A549 (cell line): Measurements from ENCODE around the gene NRBP1. TPM values are rescaled to one million over a fixed set of nuclear protein-coding genes. Genes with fewer than 3 reads are reported as not detected.

Experiments
- ATAC-seq, 2 experiments: fragments of 200-7000 bp in 1 of 2; fragments of >200 bp in 1 of 2; cut with Nextera tagmentation in 1 of 2; cut with Tn5 transposase in 1 of 2; 3 replicates each; pipeline versions ENCODE4 v1.8.0 to v1.9.1; 2018 to 2020; ENCODE audit warnings: mild to moderate bottlenecking in 1 of 2, moderate library complexity in 1 of 2
- CTCF ChIA-PET: fragments of 300-600 bp; sonication (Branson Sonifier 250); formaldehyde crosslinking; extraction: SDS; loops from one replicate; lab custom pipeline; 2021; ENCODE audit warnings: antibody characterized with exemption, inconsistent platforms; lab: Yijun Ruan, JAX
- POLR2A ChIA-PET: fragments of 350-600 bp; formaldehyde crosslinking; extraction: SDS; loops from one replicate; lab custom pipeline; 2021; ENCODE audit warnings: antibody characterized with exemption, inconsistent platforms; lab: Yijun Ruan, JAX
- DNase-seq, 2 experiments: peaks; one replicate each; pipeline versions ENCODE4 v3.0.0 to v3.0.0-alpha.2; 2011 to 2016; ENCODE audit warnings: low read depth in 1 of 2, low spot score in 1 of 2
- FAIRE-seq: peaks from 2 replicates; lab custom pipeline; 2011; peaks lifted over from hg19 to GRCh38; lab: Jason Lieb, UNC
- H3K27ac ChIP-seq, 2 experiments: fragments of >200 bp; sonication (Bioruptor Twin); formaldehyde crosslinking; 3 replicates each; pipeline ENCODE4 v1.5.1; 2016 to 2017
- H3K4me1 ChIP-seq: fragments of >200 bp; sonication (Bioruptor Twin); formaldehyde crosslinking; 3 replicates; pipeline ENCODE4 v1.6.1; 2016
- H3K4me2 ChIP-seq: fragments of >200 bp; sonication (Bioruptor Twin); formaldehyde crosslinking; 3 replicates; pipeline ENCODE4 v1.6.1; 2016
- H3K4me3 ChIP-seq: fragments of >200 bp; sonication (Bioruptor Twin); formaldehyde crosslinking; 3 replicates; pipeline ENCODE4 v1.5.1; 2016
- H3K9me3 ChIP-seq: fragments of >200 bp; sonication (Bioruptor Twin); formaldehyde crosslinking; 3 replicates; pipeline ENCODE4 v1.6.1; 2016
- BHLHE40 ChIP-seq: IDR thresholded peaks from 2 replicates; pipeline ENCODE4 v1.6.1; 2012; ENCODE audit warnings: low read depth, low read length, inconsistent platforms
- CEBPB ChIP-seq, 2 experiments: fragments of >200 bp in 1 of 2; sonication (Bioruptor Twin) in 1 of 2; formaldehyde crosslinking in 1 of 2; IDR thresholded peaks; 2 replicates each; pipeline ENCODE4 v1.6.1; 2012 to 2016
- CHD2 ChIP-seq: fragments of 150-350 bp; IDR thresholded peaks from 2 replicates; pipeline ENCODE4 v1.6.1; 2014; ENCODE audit warnings: low read length; ENCODE audit not compliant: partially characterized antibody
- CHD4 ChIP-seq: fragments of 200-600 bp; sonication (generic); IDR thresholded peaks from 2 replicates; pipeline ENCODE4 v1.6.1; 2016; ENCODE audit warnings: antibody characterized with exemption, mild to moderate bottlenecking, borderline replicate concordance
- ELK1 ChIP-seq: fragments of 150-350 bp; IDR thresholded peaks from 2 replicates; pipeline ENCODE4 v1.6.1; 2014; ENCODE audit warnings: low read depth, mild to moderate bottlenecking, low read length
- EP300 ChIP-seq, 2 experiments: fragments of >200 bp; sonication (Bioruptor Twin); formaldehyde crosslinking; IDR thresholded peaks; 2 replicates in 1 of 2; 3 replicates in 1 of 2; pipeline ENCODE4 v1.6.1; 2016 to 2017
- ESRRA ChIP-seq: fragments of 150-350 bp; IDR thresholded peaks from 2 replicates; pipeline ENCODE4 v1.6.1; 2014; ENCODE audit warnings: mild to moderate bottlenecking, low read length, borderline replicate concordance
- FOSB ChIP-seq: fragments of 250-450 bp; sonication (Bioruptor Pico); IDR thresholded peaks from 2 replicates; pipeline ENCODE4 v1.5.0; 2020; ENCODE audit warnings: mild to moderate bottlenecking, moderate library complexity
- HDAC2 ChIP-seq: fragments of 200-600 bp; sonication (generic); IDR thresholded peaks from 2 replicates; pipeline ENCODE4 v1.6.1; 2016
- HMGXB4 ChIP-seq: fragments of 250-450 bp; sonication (Bioruptor Pico); IDR thresholded peaks from 2 replicates; pipeline ENCODE4 v1.5.0; 2021; ENCODE audit warnings: mild to moderate bottlenecking, moderate library complexity, borderline replicate concordance
- HOXA7 ChIP-seq: fragments of 250-450 bp; sonication (Bioruptor Pico); IDR thresholded peaks from 2 replicates; pipeline ENCODE4 v1.5.0; 2020; ENCODE audit warnings: mild to moderate bottlenecking, moderate library complexity
- HOXB13 ChIP-seq: fragments of 250-450 bp; sonication (Bioruptor Pico); IDR thresholded peaks from 2 replicates; pipeline ENCODE4 v1.5.0; 2020; ENCODE audit warnings: low read depth, mild to moderate bottlenecking, moderate library complexity
- JUNB ChIP-seq: fragments of >200 bp; sonication (Bioruptor Twin); formaldehyde crosslinking; IDR thresholded peaks from 2 replicates; pipeline ENCODE4 v1.6.1; 2016
- MAFK ChIP-seq: fragments of 450-650 bp; IDR thresholded peaks from 2 replicates; pipeline ENCODE4 v1.6.1; 2014; ENCODE audit not compliant: partially characterized antibody
- NPAS2 ChIP-seq: fragments of 250-450 bp; sonication (Bioruptor Pico); IDR thresholded peaks from 2 replicates; pipeline ENCODE4 v1.8.0; 2022; ENCODE audit warnings: mild to moderate bottlenecking, moderate library complexity, borderline replicate concordance
- PBX3 ChIP-seq: IDR thresholded peaks from 2 replicates; pipeline ENCODE4 v1.6.1; 2012
- POLR2AphosphoS2 ChIP-seq: conservative IDR thresholded peaks from 2 replicates; pipeline ENCODE4 v1.6.1; 2012; ENCODE audit warnings: low read length, improper control_type of control experiment, inconsistent platforms
- RARB ChIP-seq: fragments of 250-450 bp; sonication (Bioruptor Pico); IDR thresholded peaks from 2 replicates; pipeline ENCODE4 v1.8.0; 2021; ENCODE audit warnings: mild to moderate bottlenecking, moderate library complexity
- RCOR1 ChIP-seq: fragments of 150-350 bp; IDR thresholded peaks from 2 replicates; pipeline ENCODE4 v1.6.1; 2014; ENCODE audit warnings: antibody characterized with exemption, low read length, low read depth
- RFX5 ChIP-seq: fragments of 450-650 bp; IDR thresholded peaks from 2 replicates; pipeline ENCODE4 v1.7.1; 2014; ENCODE audit warnings: antibody characterized with exemption, mild to moderate bottlenecking, moderate library complexity
- SREBF2 ChIP-seq: fragments of 450-650 bp; IDR thresholded peaks from 2 replicates; pipeline ENCODE4 v1.6.1; 2014; ENCODE audit warnings: mild to moderate bottlenecking, moderate library complexity
- TFCP2L1 ChIP-seq: fragments of 250-450 bp; sonication (Bioruptor Pico); IDR thresholded peaks from 2 replicates; pipeline ENCODE4 v1.5.0; 2021; ENCODE audit warnings: mild to moderate bottlenecking
- TP53 ChIP-seq: fragments of 250-450 bp; sonication (Bioruptor Pico); IDR thresholded peaks from 2 replicates; pipeline ENCODE4 v1.5.0; 2021; ENCODE audit warnings: mild to moderate bottlenecking, moderate library complexity
- ZSCAN20 ChIP-seq: fragments of 250-450 bp; sonication (Bioruptor Pico); IDR thresholded peaks from 2 replicates; pipeline ENCODE4 v1.8.0; 2022; ENCODE audit warnings: mild to moderate bottlenecking, moderate library complexity
- WGBS: methylation state at CpG from one replicate; pipeline ENCODE4 v1.1.6; 2017; ENCODE audit errors: missing lambda C conversion rate; 5-methylcytosine and 5-hydroxymethylcytosine counted together
- polyA plus RNA-seq, 4 experiments: library from polyadenylated mRNA; depleted of rRNA in 3 of 4; stranded (reverse); fragments of >200 nt; fragmentation: RNase III in 1 of 4; extraction: RNeasy Plus Mini Kit Qiagen cat#74134 plus additional on column Dnase treatment in 1 of 4; gene quantifications; 2 replicates in 3 of 4; 3 replicates in 1 of 4; pipeline ENCODE4 v1.2.3, GENCODE V29; 2011 to 2017

The NRBP1 gene
- polyA plus RNA-seq, 2 of the 4 experiments (the other 2 are of a cell fraction), result 138 to 229 TPM

GRCh38 chr2:27378809-27379290 lies 49.6 kb upstream of the NRBP1 start:
- ChIA-PET CTCF (interaction anchor here (0.6 to 6.9 kb wide), 13 partner anchors 8 to 417 kb away, joined by 3 to 50 read pairs (median 3); partner anchors contain the start of genes EIF2B4 and SNX17), POLR2A (interaction anchor here (0.6 to 3.0 kb wide), 4 partner anchors 9 to 78 kb away, joined by 3 to 26 read pairs (median 13); partner anchors contain the start of genes EIF2B4, GTF3C2, PPM1G and SNX17)
- peak overlapping the region; percentile 93 for H3K4me2 ChIP-seq
- H3K9me3 ChIP-seq, result no peaks in the 10 kb centered on the region
- no peak for FAIRE-seq
- WGBS, result 90% methylated on average over 8 of the region's 9 CpGs
- peak overlapping the region in 1 of 2 experiments; percentile 94; a peak in 3 of 6 replicates for H3K27ac ChIP-seq
- peaks cover 24% of the 10 kb centered on the region for H3K4me1 ChIP-seq
- no peak; a peak in 1 of 6 replicates for ATAC-seq
- DNase-seq, result no peak
- H3K4me3 ChIP-seq, result peak overlapping the region; percentile 72; the same call in 2 of the 3 replicates
- TF ChIP-seq ZSCAN20 (CRISPR knock-in tag) (no peak), SREBF2 (no peak), HOXA7 (CRISPR knock-in tag) (no peak), HOXB13 (CRISPR knock-in tag) (no peak), NPAS2 (no peak), EP300 (IDR thresholded peaks at IDR 0.05) (no peak), CHD4 (no peak), HDAC2 (no peak), BHLHE40 (no peak), RCOR1 (no peak), RARB (CRISPR knock-in tag) (no peak), RFX5 (no peak), CEBPB (IDR thresholded peaks at IDR 0.05) (no peak), TP53 (CRISPR knock-in tag) (no peak), ELK1 (no peak), MAFK (no peak), CHD2 (no peak), TFCP2L1 (no peak), ESRRA (no peak)
- TF ChIP-seq, all 56 proteins: peak for 0

GRCh38 chr2:27379383-27379835 lies 49.0 kb upstream of the NRBP1 start:
- Histone ChIP-seq H3K4me2 (peak overlapping the region; percentile 93), H3K27ac (peak overlapping the region; percentile 92 to 94), H3K9me3 (no peaks in the 10 kb centered on the region), H3K4me3 (peak overlapping the region; percentile 72), H3K4me1 (peaks cover 24% of the 10 kb centered on the region)
- DNase-seq (no peak), ATAC-seq (no peak), FAIRE-seq (no peak)
- TF ChIP-seq POLR2AphosphoS2 (0 out of 2 replicates have a peak, but pooled peaks have one; percentile 52), HMGXB4 (0 out of 2 replicates have a peak, but pooled peaks have one; percentile 49), PBX3 (no peak), TFCP2L1 (no peak), FOSB (CRISPR knock-in tag) (peak; percentile 71; the same call in 1 of the 2 replicates), TP53 (CRISPR knock-in tag) (peak; percentile 12; the same call in 1 of the 2 replicates), JUNB (no peak), HOXA7 (CRISPR knock-in tag) (peak; percentile 69; the same call in 1 of the 2 replicates)
- ChIA-PET CTCF (interaction anchor here (0.6 to 6.9 kb wide), 10 partner anchors 8 to 145 kb away, joined by 3 to 50 read pairs (median 4); partner anchors contain the start of genes EIF2B4 and SNX17), POLR2A (interaction anchor here (2.0 to 3.0 kb wide), 3 partner anchors 10 to 30 kb away, joined by 8 to 26 read pairs (median 18); partner anchors contain the start of genes EIF2B4, GTF3C2, PPM1G and SNX17)
- WGBS, result 89% methylated on average over 2 of the region's 2 CpGs
